Hypothalamus (tissue), 51 donors: ENCODE results near the gene TRAK2.

Source experiments
- DNase-seq, 51 donors: peaks; one replicate each; lab custom pipeline; 2025; lab: John Stamatoyannopoulos, UW

TRAK2 gene

DNA sequence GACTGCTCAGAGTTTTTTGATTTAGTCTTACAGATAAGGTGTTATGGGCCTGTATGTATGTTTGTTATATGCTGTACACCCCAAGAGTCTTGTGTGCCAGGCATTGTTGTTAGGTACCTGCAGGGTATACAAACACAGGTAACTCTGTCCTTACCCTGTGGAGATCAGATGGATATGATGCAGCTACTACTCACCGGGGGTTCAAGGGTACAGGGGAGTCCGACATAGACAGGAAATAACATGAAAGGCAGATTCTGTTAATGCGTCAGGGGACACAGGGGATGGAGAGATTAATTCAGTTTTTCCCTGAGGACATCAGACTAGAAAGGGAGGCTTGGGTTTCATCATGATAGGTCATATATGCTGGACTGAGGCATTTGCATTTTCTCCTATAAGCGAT, 31.3 kb downstream of the TRAK2 start:
- DNase-seq = no peak

DNA sequence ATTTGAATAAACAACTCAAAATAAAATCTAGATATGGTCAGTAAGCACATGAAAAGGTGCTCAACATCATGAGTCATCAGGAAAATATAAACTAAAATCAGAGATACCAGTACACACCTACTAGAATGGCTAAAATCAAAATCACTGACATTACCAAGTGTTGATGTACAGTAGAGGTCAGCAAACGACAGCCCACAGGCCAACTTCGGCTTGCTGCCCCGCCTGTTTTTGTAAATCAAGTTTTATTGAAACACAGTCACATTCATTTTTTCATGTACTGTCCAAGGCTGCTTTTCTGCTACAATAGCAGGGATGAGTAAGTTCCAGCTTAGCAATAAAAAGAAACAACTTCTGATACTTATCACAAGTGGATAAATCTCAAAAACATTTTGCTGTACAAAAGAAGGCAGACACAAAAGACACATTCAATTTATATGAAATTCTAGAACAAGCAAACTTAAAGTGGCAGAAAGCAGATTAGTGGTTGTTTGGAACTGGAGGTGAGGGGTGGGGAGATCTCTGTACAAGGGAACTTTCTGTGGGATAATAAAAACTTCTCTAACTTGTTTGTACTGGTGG, 32.1 kb downstream of the TRAK2 start:
- no peak for DNase-seq

DNA sequence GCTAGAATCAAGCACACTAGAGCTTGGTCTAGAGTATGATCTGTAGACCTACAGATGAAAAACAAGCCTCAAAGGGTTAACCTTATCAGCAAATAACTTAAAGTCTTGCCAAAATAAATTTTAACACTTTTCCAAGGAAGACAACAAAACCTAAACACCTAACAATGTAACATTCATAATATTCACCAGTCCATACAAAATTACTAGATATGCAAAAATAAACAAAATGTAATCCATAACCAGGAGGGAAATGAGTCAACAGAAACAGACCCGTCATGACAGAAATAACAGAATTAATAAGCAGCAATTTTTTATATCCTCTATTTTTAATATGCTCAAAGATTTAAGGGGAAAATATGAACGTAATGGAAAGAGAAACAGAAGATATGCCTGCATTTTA, 36.1 kb downstream of the TRAK2 start:
- DNase-seq = no peak

DNA sequence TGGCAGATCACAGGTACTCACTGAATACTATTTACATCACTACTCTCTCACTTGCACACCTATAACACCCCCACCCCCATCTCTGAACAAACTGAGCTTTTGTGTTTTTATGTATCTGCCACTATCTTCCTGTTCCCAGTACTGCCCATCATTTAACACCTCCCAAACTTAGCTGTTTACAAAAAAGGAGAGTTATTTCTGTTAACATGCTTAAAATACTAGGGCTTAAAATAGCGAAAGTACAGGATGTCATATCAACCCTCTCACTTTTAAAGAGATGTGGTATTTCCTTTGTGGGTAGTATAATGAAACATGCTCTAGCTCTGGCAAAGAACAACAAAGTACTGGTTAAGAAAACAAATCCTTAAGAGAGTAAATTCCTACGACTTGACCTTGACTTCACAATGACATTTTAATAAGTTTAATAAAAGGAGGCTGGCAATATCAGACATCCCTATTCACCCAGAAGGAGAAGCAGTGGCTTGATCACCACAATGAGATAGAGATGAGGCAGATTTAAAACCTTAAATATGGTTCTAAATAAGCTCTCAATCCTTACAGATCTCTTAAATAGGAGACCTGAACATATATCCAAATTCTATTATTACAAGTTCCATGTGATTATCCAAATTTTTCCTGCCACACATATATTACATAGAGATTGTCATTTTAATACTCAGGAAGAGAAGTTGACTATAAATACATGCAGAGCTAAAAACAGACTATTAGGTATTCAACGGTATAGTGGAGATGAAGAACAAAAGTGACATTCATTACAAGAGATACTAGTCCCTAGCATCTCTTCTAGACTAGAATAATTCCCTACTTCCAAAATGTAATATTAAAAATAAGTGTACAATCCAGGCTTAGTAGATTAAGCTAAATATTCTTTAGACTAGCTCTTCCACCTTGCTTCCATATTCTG, 36.9 kb downstream of the TRAK2 start:
- no peak for DNase-seq

- DNase-seq = no peak
These were observed 37.7 kb downstream of the TRAK2 start for GRCh38 chr2:201413552-201413951.

DNA sequence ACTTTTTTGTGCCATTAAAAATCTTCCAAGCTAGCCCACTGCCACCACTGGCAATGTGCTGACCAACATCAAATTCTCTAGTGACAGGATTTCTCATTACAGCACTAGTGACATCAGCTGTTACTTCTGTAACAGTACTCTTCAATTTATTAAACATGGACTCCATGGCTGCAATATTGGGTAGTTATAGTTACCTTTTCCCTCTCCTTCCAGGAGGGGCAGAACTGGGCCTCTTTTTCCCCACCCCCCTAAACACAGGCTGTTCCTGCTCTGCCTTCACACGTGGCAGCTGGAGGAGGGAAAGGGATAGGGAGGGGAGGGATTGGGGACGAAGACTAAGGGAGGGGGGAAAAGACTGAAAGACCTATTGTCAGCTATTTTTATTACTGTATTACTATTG, 38.1 kb downstream of the TRAK2 start:
- no peak for DNase-seq

DNA sequence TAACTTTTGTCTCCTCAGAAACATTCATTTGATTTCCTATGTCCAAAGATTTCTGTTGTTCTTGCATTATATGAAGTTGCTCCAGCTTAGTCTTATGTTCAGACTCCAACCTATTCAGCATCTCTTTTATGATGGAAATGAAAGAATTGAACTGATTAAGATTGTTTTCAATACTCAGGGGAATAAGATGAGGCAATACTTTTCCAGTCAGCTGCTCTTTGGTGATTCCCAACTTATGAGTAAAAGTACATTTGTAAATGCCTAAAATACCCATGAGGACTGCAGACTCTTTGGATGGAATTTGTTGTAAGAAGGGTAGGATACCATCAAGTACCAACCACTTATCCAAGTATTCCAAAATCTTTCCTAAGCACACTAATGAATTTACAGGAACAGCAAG, 39.8 kb downstream of the TRAK2 start:
- no peak for DNase-seq

- no peak for DNase-seq
These were observed 42.3 kb downstream of the TRAK2 start for GRCh38 chr2:201408931-201409330.

DNA sequence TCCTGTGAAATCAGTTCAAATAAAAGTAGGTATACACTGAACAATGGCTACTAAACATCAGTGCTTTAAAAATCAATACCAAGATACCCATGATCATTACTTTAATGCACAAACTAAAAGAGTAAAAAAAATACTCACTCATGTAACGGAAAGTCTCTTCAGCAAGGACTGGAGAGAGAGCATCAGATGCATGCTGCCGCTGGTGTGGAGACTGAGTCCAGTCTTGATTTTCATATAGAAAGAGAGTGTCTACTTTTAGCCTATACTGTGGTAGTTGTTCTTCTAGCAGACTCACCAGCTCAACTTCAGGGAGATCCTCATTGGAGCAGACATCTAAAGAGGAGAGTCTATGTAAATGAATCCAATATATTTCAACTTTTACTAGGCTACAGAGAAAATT, 44.0 kb downstream of the TRAK2 start:
- no peak for DNase-seq

DNA sequence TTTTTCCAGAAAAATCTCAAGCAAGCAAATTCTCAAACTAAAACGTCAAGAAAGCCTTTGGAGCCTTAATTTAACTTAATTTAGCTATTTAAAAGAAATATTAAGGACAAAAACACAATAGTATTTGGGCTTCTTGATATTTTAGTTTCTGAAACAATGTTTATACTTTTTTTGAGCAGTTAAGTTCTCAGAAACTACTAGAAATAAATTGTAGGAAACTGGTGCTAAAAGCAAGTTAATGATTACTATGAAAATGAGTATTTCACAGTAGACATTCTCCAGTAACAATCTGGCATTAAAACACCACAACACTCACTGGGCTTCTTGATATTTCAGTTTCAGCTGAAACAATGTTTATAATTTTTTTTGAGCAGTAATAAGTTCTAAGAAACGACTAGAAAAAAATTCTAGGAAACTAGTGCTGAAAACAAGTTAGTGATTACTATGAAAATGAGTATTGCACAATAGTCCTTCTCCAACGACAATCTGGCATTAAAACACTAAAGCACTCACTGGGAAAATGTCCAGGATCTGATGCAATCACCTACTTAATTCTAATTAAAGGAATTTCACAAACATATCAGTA, 45.1 kb downstream of the TRAK2 start:
- DNase-seq = peak in 2 of 51 donors; percentile 9 to 26

GRCh38 chr2:201404699-201405280, 46.5 kb downstream of the TRAK2 start:
- DNase-seq = no peak

GRCh38 chr2:201403880-201404279, 47.4 kb downstream of the TRAK2 start:
- no peak for DNase-seq

DNA sequence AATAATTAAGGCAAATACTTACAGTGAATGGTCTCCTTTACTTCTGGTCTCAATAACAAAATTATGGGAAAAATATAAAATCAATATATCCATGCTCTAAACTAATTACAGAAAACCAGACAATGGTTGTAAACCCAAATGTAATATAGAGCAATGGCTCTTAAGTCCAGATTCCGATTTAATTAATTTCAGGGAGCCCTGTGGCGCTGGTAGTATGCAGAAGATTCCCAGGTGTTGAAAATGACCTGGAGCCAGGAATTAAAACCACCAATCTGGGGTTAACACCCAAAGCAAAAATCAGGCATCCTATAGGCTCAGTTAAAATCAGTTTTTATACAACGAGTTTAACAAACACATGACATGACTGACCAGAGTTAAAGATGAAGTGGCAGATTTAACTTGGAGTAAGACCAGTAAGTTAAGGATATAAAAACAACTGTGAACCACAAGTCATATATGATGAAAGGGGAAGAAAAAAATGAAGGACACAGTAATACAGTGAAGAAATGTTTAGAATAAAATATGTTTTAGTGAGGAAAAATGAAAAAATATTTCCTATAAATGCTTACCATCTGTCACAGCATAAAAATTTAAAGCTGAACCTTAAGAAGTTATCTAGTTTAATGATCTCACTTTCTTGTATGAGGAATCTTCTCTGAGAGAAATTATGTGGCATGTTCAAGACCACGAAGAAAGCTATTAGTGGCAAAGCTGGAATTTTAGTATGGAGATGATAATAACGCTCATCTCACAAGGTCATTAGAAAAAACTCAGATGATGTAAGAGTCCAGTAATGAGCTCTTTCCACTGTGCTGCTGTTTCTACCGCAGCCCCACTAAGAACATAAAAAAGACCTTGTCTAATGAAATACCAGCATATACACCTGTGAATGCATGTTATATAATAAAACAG, 48.4 kb downstream of the TRAK2 start:
- no peak for DNase-seq

- DNase-seq = no peak
These were observed 49.4 kb downstream of the TRAK2 start for GRCh38 chr2:201401815-201402214.

DNA sequence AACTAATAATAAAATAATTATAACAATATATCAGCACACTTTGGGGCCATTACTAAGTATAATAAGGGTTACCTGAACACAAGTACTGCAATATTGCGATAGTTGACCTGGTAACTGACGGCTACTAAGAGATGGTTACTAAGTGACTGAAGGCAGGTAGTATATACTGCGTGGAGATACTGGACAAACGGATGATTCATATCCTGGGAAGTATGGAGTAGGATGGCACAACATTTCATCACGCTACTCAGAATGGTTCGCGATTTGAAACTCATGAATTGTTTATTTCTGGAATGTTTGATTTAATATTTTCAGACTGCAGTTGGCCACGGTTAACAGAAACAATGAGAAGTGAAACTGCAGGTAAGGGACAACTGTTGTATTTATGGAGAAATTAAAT, 54.7 kb downstream of the TRAK2 start:
- DNase-seq = no peak

DNA sequence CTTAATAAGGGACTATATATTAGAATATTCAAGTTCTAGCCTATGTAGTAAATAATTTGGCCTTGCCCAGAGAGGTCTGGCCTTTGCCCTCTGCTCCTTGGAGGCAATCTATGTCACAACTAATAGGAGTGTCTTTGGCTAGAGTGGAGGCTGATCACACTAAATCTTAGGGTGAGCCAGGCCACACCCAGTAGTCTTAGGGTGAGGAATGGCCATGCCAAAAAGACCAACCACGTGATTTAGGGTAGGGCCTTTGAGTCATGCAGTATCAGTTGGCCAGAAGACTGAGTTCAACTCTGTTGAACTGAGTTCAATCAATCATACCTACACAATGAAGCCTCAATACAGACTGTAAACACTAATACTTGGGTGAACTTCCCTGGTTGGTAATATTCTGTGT, 68.1 kb downstream of the TRAK2 start:
- DNase-seq = no peak

GRCh38 chr2:201378496-201379397, 72.5 kb downstream of the TRAK2 start:
- DNase-seq = no peak

DNA sequence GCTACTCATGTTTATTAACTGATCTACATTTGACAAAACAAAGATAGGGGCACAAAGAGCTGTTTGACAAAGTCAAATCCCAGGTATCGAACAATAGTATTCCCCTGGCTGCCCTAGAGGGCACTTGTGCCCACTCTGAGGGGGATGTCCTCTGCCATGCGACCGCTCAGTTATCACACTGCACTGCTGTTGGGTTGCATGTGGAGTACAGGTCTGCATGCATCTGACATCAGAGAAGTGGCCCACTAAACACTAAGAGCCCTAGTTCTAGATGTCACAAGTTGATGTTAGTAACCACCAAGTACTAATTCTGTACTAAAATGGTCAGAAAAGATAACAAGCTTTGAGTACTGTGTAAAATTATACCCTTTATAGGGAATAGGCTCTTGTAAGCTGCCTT, 74.0 kb downstream of the TRAK2 start:
- DNase-seq = no peak

GRCh38 chr2:201369775-201370174, 81.5 kb downstream of the TRAK2 start:
- no peak for DNase-seq
